Calu3 (cell line): ENCODE data around the gene IKBKE. TPM values are rescaled to one million over a fixed set of nuclear protein-coding genes. Genes with fewer than 3 reads are reported as not detected.

Experiments used
- BruUV-seq: library from RNA; stranded (reverse); fragments of 400-500 nt; replicated peaks from 2 replicates; lab custom pipeline; 2021; lab: Mats Ljungman, UMichigan
- CTCF ChIA-PET: fragments of 300-600 bp; sonication (Branson Sonifier 250); formaldehyde crosslinking; loops from one replicate; lab custom pipeline; 2022; ENCODE audit warnings: antibody characterized with exemption; lab: Charles Lee
- DNase-seq: peaks from one replicate; pipeline ENCODE4 v3.0.0; 2022
- H3K27ac Mint-ChIP-seq: one replicate; pipeline ENCODE4 v1.8.0; 2022; ENCODE audit warnings: mixed read lengths; ENCODE audit not compliant: unreplicated experiment
- H3K27me3 Mint-ChIP-seq: one replicate; pipeline ENCODE4 v1.8.0; 2022; ENCODE audit warnings: mixed read lengths; ENCODE audit not compliant: unreplicated experiment
- H3K36me3 Mint-ChIP-seq: one replicate; pipeline ENCODE4 v1.8.0; 2022; ENCODE audit warnings: mild to moderate bottlenecking, moderate library complexity, mixed read lengths; ENCODE audit not compliant: insufficient read depth, unreplicated experiment
- H3K4me1 Mint-ChIP-seq: one replicate; pipeline ENCODE4 v1.8.0; 2022; ENCODE audit warnings: mild to moderate bottlenecking, low read depth, mixed read lengths; ENCODE audit not compliant: unreplicated experiment
- H3K4me3 Mint-ChIP-seq: one replicate; pipeline ENCODE4 v1.8.0; 2022; ENCODE audit warnings: mild to moderate bottlenecking, low read depth, moderate library complexity, mixed read lengths; ENCODE audit not compliant: unreplicated experiment
- H3K9me3 Mint-ChIP-seq: one replicate; pipeline ENCODE4 v1.8.0; 2022; ENCODE audit warnings: low read depth, mixed read lengths; ENCODE audit not compliant: unreplicated experiment
- intact Hi-C: fragments of 100-400 bp; cut with micrococcal nuclease; formaldehyde crosslinking; loops from one replicate; pipeline ENCODE4 v1.10.0; 2022; ENCODE audit not compliant: unreplicated experiment
- total RNA-seq: library from RNA; stranded (reverse); gene quantifications from 2 replicates; pipeline ENCODE4 v1.2.3, GENCODE V29; 2022
- TF ChIP-seq, protein P1 (sequence below): fragments of 200-600 bp; IDR thresholded peaks from one replicate; pipeline ENCODE4 v1.8.0; 2022; ENCODE audit warnings: antibody characterized with exemption; ENCODE audit not compliant: unreplicated experiment

IKBKE gene
- total RNA-seq, 1 experiment from 2014 or later = 47.5 TPM

DNA sequence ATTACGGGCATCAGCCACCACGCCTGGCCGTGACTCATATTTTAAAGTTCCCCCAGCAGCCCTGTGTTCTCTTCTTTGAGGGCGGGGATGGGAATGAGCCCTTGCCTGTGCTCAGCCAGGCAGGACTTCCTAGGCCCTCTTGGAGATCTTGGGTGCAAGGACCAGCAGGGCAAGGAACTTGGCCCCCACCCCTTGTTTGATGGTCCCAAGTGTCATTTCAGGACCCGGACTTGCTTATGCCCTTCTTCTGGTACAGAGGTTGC is 46.4 kb downstream of the IKBKE start:
- no peaks in the 10 kb centered on the region for H3K36me3 Mint-ChIP-seq
- intact Hi-C loops = no loop called here
- H3K4me1 Mint-ChIP-seq = peaks cover 44% of the 10 kb centered on the region
- BruUV-seq = no TSS peak
- no peaks in the 10 kb centered on the region for H3K27me3 Mint-ChIP-seq
- no peak overlapping the region for H3K27ac Mint-ChIP-seq
- no peak for DNase-seq
- TF ChIP-seq, protein P1, sequence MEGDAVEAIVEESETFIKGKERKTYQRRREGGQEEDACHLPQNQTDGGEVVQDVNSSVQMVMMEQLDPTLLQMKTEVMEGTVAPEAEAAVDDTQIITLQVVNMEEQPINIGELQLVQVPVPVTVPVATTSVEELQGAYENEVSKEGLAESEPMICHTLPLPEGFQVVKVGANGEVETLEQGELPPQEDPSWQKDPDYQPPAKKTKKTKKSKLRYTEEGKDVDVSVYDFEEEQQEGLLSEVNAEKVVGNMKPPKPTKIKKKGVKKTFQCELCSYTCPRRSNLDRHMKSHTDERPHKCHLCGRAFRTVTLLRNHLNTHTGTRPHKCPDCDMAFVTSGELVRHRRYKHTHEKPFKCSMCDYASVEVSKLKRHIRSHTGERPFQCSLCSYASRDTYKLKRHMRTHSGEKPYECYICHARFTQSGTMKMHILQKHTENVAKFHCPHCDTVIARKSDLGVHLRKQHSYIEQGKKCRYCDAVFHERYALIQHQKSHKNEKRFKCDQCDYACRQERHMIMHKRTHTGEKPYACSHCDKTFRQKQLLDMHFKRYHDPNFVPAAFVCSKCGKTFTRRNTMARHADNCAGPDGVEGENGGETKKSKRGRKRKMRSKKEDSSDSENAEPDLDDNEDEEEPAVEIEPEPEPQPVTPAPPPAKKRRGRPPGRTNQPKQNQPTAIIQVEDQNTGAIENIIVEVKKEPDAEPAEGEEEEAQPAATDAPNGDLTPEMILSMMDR = no peak
- no peaks in the 10 kb centered on the region for H3K9me3 Mint-ChIP-seq
- no peak overlapping the region for H3K4me3 Mint-ChIP-seq
- CTCF ChIA-PET = no interaction called here

DNA sequence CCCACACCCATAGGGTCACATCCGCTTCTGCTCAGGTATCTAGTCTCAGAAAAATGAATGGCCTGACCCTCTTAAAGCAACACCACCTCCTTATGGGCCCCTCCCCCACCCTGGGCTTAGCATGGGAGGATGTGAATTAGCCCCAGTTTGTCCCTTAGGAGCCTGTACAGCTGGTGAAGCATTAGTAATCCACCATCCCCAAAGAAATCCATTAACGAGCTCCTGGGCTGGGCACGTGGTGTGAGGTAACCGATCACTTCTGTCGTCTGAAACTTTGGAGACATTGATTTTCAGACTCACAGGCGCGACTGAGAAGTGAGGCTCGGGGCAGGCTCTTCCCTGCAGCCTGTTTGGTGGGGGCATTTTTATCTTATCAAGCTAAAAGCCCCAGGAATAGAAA is 47.5 kb downstream of the IKBKE start:
- Mint-ChIP-seq H3K27ac (no peak overlapping the region), H3K4me3 (no peak overlapping the region), H3K4me1 (peaks cover 48% of the 10 kb centered on the region), H3K9me3 (no peaks in the 10 kb centered on the region), H3K36me3 (no peaks in the 10 kb centered on the region), H3K27me3 (no peaks in the 10 kb centered on the region)
- CTCF ChIA-PET = no interaction called here
- intact Hi-C loops = no loop called here
- no peak for DNase-seq
- BruUV-seq = no TSS peak
- TF ChIP-seq, protein P1 = no peak

DNA sequence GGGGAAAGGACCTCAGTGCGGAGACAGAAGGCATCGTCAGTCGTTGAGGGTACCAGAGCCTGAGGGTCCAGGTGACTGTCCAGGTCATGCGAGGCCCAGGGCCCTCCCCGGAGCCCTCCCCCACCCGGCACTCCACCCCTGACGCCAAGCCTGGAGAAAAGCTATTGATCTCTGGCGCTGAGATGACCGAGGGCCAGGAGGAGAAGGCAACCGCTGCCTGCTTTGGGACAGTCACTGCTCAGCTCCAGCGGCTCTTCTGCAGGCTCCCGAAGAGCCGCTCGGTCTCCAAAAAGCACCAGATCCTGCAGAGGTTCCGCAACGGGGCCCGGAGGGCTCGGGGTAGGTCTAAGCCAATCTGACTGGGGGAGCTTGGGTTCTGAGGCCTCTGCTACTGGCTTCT is 47.9 kb downstream of the IKBKE start:
- H3K4me3 Mint-ChIP-seq = no peak overlapping the region

DNA sequence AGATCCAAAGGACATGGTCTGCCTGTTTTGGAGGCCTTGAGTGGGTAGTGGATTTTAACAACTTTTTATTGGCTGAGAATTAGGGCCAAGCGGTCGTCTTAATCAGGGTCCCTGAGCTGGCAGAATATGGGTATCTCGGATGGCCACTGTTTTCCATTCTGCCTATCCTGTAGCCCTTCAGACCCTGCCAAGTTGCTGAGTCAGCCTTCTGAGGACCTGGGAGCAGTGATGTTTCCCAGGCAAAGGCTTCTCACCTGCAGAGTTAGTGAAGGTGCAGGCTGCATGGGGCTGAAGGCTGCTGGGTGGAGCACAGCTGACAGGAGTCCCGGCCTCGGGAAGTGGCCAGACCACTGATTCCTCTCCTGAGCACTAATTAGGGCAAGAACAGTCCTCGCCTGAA is 48.5 kb downstream of the IKBKE start:
- no peaks in the 10 kb centered on the region for H3K36me3 Mint-ChIP-seq
- H3K27ac Mint-ChIP-seq = no peak overlapping the region
- no TSS peak for BruUV-seq
- H3K27me3 Mint-ChIP-seq = no peaks in the 10 kb centered on the region
- H3K9me3 Mint-ChIP-seq = no peaks in the 10 kb centered on the region
- no peak for DNase-seq
- peaks cover 40% of the 10 kb centered on the region for H3K4me1 Mint-ChIP-seq
- H3K4me3 Mint-ChIP-seq = no peak overlapping the region
- TF ChIP-seq, protein P1 = no peak
- CTCF ChIA-PET = interaction anchor here (1.7 kb wide), 1 partner anchor 12 kb away, joined by 4 read pairs; the partner anchor contains the start of gene RASSF5
- intact Hi-C loops = no loop called here

More for the DNA sequence above, 47.9 kb downstream of the IKBKE start:
- CTCF ChIA-PET = interaction anchor here (1.7 kb wide), 1 partner anchor 11 kb away, joined by 4 read pairs; the partner anchor contains the start of gene RASSF5
- BruUV-seq = no TSS peak
- no peaks in the 10 kb centered on the region for H3K27me3 Mint-ChIP-seq
- H3K36me3 Mint-ChIP-seq = no peaks in the 10 kb centered on the region
- H3K27ac Mint-ChIP-seq = no peak overlapping the region
- H3K9me3 Mint-ChIP-seq = no peaks in the 10 kb centered on the region
- intact Hi-C loops = no loop called here
- TF ChIP-seq, protein P1 = no peak
- no peak for DNase-seq
- H3K4me1 Mint-ChIP-seq = peaks cover 45% of the 10 kb centered on the region
